Upper lobe of left lung (tissue), 6 donors: ENCODE results near the gene TSC22D1. TPM values are rescaled to one million over a fixed set of nuclear protein-coding genes. Genes with fewer than 3 reads are reported as not detected.
A peak's percentile ranks its signal among the peaks of the same experiment; 100 is the strongest.

Experiments
- ATAC-seq, 2 donors: fragments of 200-7000 bp; cut with Tn5 transposase; one replicate each; pipeline ENCODE4 v1.9.1; 2022; ENCODE audit warnings: mild to moderate bottlenecking in 2 of 2, moderate library complexity in 2 of 2; ENCODE audit not compliant: low FRiP score in 2 of 2
- DNase-seq, 2 donors: peaks; one replicate each; pipeline ENCODE4 v3.0.0-alpha.2; 2019 to 2020
- H3K27ac ChIP-seq, 4 donors: fragments of 200-600 bp; sonication (generic); one replicate each; pipeline ENCODE4 v1.5.1; 2016 to 2019
- H3K27me3 ChIP-seq, 4 donors: fragments of 200-600 bp; sonication (generic); one replicate each; pipeline ENCODE4 v1.5.1; 2017 to 2019
- H3K36me3 ChIP-seq, 4 donors: fragments of 200-600 bp; sonication (generic); one replicate each; pipeline ENCODE4 v1.5.1; 2016 to 2019
- H3K4me1 ChIP-seq, 4 donors: fragments of 200-600 bp; sonication (generic); one replicate each; pipeline ENCODE4 v1.5.1; 2018 to 2019
- H3K4me3 ChIP-seq, 4 donors: fragments of 200-600 bp; sonication (generic); one replicate each; pipeline ENCODE4 v1.5.1; 2017 to 2019; ENCODE audit warnings: mild to moderate bottlenecking in 2 of 4, moderate library complexity in 1 of 4
- H3K9me3 ChIP-seq, 4 donors: fragments of 200-600 bp; sonication (generic); one replicate each; pipeline ENCODE4 v1.5.1; 2018 to 2019
- CTCF ChIP-seq, 6 experiments: fragments of 450-650 bp in 4 of 6; fragments of 200-600 bp in 2 of 6; sonication (generic) in 2 of 6; IDR thresholded peaks; one replicate each; pipeline ENCODE4 v1.5.1; 2016 to 2019; ENCODE audit warnings: antibody characterized with exemption in 6 of 6
- EP300 ChIP-seq, 4 donors: sonication (generic); formaldehyde crosslinking; IDR thresholded peaks; one replicate each; pipeline ENCODE4 v1.5.1; 2017; ENCODE audit warnings: antibody characterized with exemption in 4 of 4, control low read depth in 2 of 4
- POLR2A ChIP-seq, 4 donors: fragments of 450-650 bp; IDR thresholded peaks; one replicate each; pipeline ENCODE4 v1.5.1; 2016 to 2017; ENCODE audit warnings: antibody characterized with exemption in 4 of 4, mild to moderate bottlenecking in 2 of 4
- POLR2AphosphoS5 ChIP-seq, 2 donors: sonication (generic); formaldehyde crosslinking; IDR thresholded peaks; one replicate each; pipeline ENCODE4 v1.5.1; 2017; ENCODE audit warnings: antibody characterized with exemption in 2 of 2
- WGBS, 2 donors: methylation state at CpG; one replicate each; pipeline ENCODE4 v1.1.5; 2017 to 2018; 5-methylcytosine and 5-hydroxymethylcytosine counted together
- total RNA-seq, 6 donors: library from RNA; depleted of rRNA in 4 of 6; stranded (reverse); fragments of >200 nt in 4 of 6; gene quantifications; one replicate each; pipeline versions ENCODE4 v1.1.0 to v1.2.1, GENCODE V29; 2016 to 2021
- donor health status: DM: no; HTN: no; CAD: no; lungs with moderate emphysema.
- donor health status: DM: no; HTN: yes; CAD: no; lungs with severe emphysema.

The TSC22D1 gene
- total RNA-seq, 6 donors from 2014 or later: 66.0 to 158 (median 115) TPM

- no peak for TF ChIP-seq CTCF (IDR thresholded peaks at IDR 0.05)
- TF ChIP-seq POLR2AphosphoS5 (IDR thresholded peaks at IDR 0.05): no peak
- no peak for TF ChIP-seq POLR2A (IDR thresholded peaks at IDR 0.05)
- TF ChIP-seq EP300 (IDR thresholded peaks at IDR 0.05): no peak
- DNase-seq (no peak), ATAC-seq (no peak)
- WGBS, 2 donors: 72 to 83% methylated on average over 5 of the region's 5 CpGs
- H3K36me3 ChIP-seq: peaks cover 0 to 22% (median 10%) of the 10 kb centered on the region in 4 donors
- H3K4me3 ChIP-seq: peak overlapping the region in 1 of 4 donors; percentile 78
- H3K9me3 ChIP-seq: no peaks in the 10 kb centered on the region
- no peaks in the 10 kb centered on the region for H3K27me3 ChIP-seq
- peaks cover 11 to 27% (median 17%) of the 10 kb centered on the region in 4 donors for H3K4me1 ChIP-seq
- H3K27ac ChIP-seq: no peak overlapping the region
Measured at GRCh38 chr13:44432650-44433049, 143.5 kb downstream of the TSC22D1 start.

- Histone ChIP-seq H3K4me1 (peaks cover 8 to 23% (median 12%) of the 10 kb centered on the region in 4 donors), H3K9me3 (no peaks in the 10 kb centered on the region), H3K36me3 (peaks cover 0 to 22% (median 10%) of the 10 kb centered on the region in 4 donors), H3K27me3 (no peaks in the 10 kb centered on the region), H3K27ac (no peak overlapping the region), H3K4me3 (no peak overlapping the region)
- ATAC-seq (no peak), DNase-seq (no peak)
- WGBS, 2 donors: 86 to 90% methylated on average over 4 of the region's 4 CpGs
- TF ChIP-seq EP300 (IDR thresholded peaks at IDR 0.05) (no peak), POLR2A (IDR thresholded peaks at IDR 0.05) (no peak), CTCF (IDR thresholded peaks at IDR 0.05) (no peak), POLR2AphosphoS5 (IDR thresholded peaks at IDR 0.05) (no peak)
Measured at GRCh38 chr13:44431150-44431549, 145.0 kb downstream of the TSC22D1 start.

- ATAC-seq (no peak), DNase-seq (no peak)
- H3K4me3 ChIP-seq: no peak overlapping the region
- no peak overlapping the region for H3K27ac ChIP-seq
- H3K4me1 ChIP-seq: peaks cover 3 to 19% (median 10%) of the 10 kb centered on the region in 4 donors
- peaks cover 0 to 15% (median 7%) of the 10 kb centered on the region in 4 donors for H3K36me3 ChIP-seq
- H3K27me3 ChIP-seq: no peaks in the 10 kb centered on the region
- WGBS, 2 donors: 84% methylated on average over 2 of the region's 2 CpGs
- H3K9me3 ChIP-seq: no peaks in the 10 kb centered on the region
- no peak for TF ChIP-seq POLR2AphosphoS5 (IDR thresholded peaks at IDR 0.05)
Measured at GRCh38 chr13:44429311-44429710, 146.8 kb downstream of the TSC22D1 start.

GRCh38 chr13:44426461-44426860 lies 149.7 kb downstream of the TSC22D1 start:
- TF ChIP-seq EP300 (IDR thresholded peaks at IDR 0.05) (no peak), CTCF (IDR thresholded peaks at IDR 0.05) (no peak), POLR2A (IDR thresholded peaks at IDR 0.05) (no peak), POLR2AphosphoS5 (IDR thresholded peaks at IDR 0.05) (no peak)
- Histone ChIP-seq H3K4me3 (no peak overlapping the region), H3K4me1 (no peaks in the 10 kb centered on the region), H3K36me3 (no peaks in the 10 kb centered on the region), H3K27me3 (no peaks in the 10 kb centered on the region), H3K27ac (no peak overlapping the region), H3K9me3 (no peaks in the 10 kb centered on the region)
- no peak for ATAC-seq
- WGBS, 2 donors: 85 to 86% methylated on average over 3 of the region's 3 CpGs
- no peak for DNase-seq

- H3K27ac ChIP-seq: no peak overlapping the region
- no peaks in the 10 kb centered on the region for H3K9me3 ChIP-seq
- ATAC-seq (no peak), DNase-seq (no peak)
- H3K4me1 ChIP-seq: no peaks in the 10 kb centered on the region
- H3K4me3 ChIP-seq: no peak overlapping the region
- TF ChIP-seq CTCF (IDR thresholded peaks at IDR 0.05) (no peak), POLR2A (IDR thresholded peaks at IDR 0.05) (no peak), POLR2AphosphoS5 (IDR thresholded peaks at IDR 0.05) (no peak), EP300 (IDR thresholded peaks at IDR 0.05) (no peak)
- no peaks in the 10 kb centered on the region for H3K36me3 ChIP-seq
- 100% methylated on average over 2 of the region's 2 CpGs for WGBS, 2 donors
- no peaks in the 10 kb centered on the region for H3K27me3 ChIP-seq
Measured at GRCh38 chr13:44425815-44426078, 150.4 kb downstream of the TSC22D1 start.
